ENCODE data around the gene FAM161B.

DNA sequence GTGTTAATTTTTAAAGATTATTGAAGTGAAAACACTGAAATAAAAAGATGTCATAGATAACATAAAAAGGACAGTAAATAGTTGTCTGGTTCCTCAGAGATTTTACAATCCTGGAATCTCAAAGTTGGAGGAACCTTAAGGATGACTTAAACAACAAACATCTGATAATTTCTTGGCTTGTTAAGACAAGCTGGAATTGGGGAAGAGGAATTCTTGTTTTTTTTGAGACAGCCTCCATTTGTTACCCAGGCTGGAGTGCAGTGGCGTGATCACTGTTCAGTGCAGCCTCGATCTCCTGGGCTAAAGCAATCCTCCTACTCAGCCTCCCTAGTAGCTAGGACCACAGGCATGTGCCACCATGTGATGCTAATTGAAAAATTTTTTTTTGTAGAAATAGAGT lies 60.9 kb downstream of the FAM161B start:
- TF ChIP-seq, protein P1, sequence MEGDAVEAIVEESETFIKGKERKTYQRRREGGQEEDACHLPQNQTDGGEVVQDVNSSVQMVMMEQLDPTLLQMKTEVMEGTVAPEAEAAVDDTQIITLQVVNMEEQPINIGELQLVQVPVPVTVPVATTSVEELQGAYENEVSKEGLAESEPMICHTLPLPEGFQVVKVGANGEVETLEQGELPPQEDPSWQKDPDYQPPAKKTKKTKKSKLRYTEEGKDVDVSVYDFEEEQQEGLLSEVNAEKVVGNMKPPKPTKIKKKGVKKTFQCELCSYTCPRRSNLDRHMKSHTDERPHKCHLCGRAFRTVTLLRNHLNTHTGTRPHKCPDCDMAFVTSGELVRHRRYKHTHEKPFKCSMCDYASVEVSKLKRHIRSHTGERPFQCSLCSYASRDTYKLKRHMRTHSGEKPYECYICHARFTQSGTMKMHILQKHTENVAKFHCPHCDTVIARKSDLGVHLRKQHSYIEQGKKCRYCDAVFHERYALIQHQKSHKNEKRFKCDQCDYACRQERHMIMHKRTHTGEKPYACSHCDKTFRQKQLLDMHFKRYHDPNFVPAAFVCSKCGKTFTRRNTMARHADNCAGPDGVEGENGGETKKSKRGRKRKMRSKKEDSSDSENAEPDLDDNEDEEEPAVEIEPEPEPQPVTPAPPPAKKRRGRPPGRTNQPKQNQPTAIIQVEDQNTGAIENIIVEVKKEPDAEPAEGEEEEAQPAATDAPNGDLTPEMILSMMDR (conservative IDR thresholded peaks at IDR 0.05; ENCODE audit: low read depth, low read length) = no peak
- TF ChIP-seq CEBPB (IDR thresholded peaks at IDR 0.05; ENCODE audit: low read depth, low read length) = no peak
- no peak for TF ChIP-seq POLR2A (IDR thresholded peaks at IDR 0.05; ENCODE audit: low read depth, low read length)
- TF ChIP-seq, protein P2, sequence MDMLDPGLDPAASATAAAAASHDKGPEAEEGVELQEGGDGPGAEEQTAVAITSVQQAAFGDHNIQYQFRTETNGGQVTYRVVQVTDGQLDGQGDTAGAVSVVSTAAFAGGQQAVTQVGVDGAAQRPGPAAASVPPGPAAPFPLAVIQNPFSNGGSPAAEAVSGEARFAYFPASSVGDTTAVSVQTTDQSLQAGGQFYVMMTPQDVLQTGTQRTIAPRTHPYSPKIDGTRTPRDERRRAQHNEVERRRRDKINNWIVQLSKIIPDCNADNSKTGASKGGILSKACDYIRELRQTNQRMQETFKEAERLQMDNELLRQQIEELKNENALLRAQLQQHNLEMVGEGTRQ (IDR thresholded peaks at IDR 0.05; ENCODE audit: low read depth, low read length) = no peak
- no peak for TF ChIP-seq CHD1 (IDR thresholded peaks at IDR 0.05; ENCODE audit: low read depth, low read length)
- no peak for TF ChIP-seq RCOR1 (IDR thresholded peaks at IDR 0.05; ENCODE audit: insufficient replicate concordance, low read length)
- TF ChIP-seq, protein P3, sequence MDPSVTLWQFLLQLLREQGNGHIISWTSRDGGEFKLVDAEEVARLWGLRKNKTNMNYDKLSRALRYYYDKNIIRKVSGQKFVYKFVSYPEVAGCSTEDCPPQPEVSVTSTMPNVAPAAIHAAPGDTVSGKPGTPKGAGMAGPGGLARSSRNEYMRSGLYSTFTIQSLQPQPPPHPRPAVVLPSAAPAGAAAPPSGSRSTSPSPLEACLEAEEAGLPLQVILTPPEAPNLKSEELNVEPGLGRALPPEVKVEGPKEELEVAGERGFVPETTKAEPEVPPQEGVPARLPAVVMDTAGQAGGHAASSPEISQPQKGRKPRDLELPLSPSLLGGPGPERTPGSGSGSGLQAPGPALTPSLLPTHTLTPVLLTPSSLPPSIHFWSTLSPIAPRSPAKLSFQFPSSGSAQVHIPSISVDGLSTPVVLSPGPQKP (IDR thresholded peaks at IDR 0.05; ENCODE audit: borderline replicate concordance, low read depth, low read length) = no peak
- TF ChIP-seq MXI1 (IDR thresholded peaks at IDR 0.05; ENCODE audit: borderline replicate concordance, low read depth, low read length) = no peak
- TF ChIP-seq FOS (IDR thresholded peaks at IDR 0.05; ENCODE audit: low read depth, low read length) = no peak
- no peak for TF ChIP-seq RAD21 (IDR thresholded peaks at IDR 0.05; ENCODE audit: low read length)
- no peak for TF ChIP-seq MAZ (IDR thresholded peaks at IDR 0.05; ENCODE audit: borderline replicate concordance, low read depth, low read length)

All from IMR-90 (cell line).